Measurements from ENCODE around the gene SIX4. TPM values are rescaled to one million over a fixed set of nuclear protein-coding genes. Genes with fewer than 3 reads are reported as not detected.

The SIX4 gene
- total RNA-seq, 1 donor from 2014 or later = 26.2 TPM

GRCh38 chr14:60679566-60680258, 44.4 kb downstream of the SIX4 start:
- no peak for DNase-seq (ENCODE audit: low spot score)
- H3K27me3 Mint-ChIP-seq (ENCODE audit: low read depth) = no peaks in the 10 kb centered on the region
- no peak overlapping the region for H3K27ac Mint-ChIP-seq (ENCODE audit: unreplicated experiment)
- H3K4me3 Mint-ChIP-seq (ENCODE audit: unreplicated experiment) = no peak overlapping the region
- peaks cover 5% of the 10 kb centered on the region for H3K9me3 Mint-ChIP-seq (ENCODE audit: low read depth)
- TF ChIP-seq, protein P1, sequence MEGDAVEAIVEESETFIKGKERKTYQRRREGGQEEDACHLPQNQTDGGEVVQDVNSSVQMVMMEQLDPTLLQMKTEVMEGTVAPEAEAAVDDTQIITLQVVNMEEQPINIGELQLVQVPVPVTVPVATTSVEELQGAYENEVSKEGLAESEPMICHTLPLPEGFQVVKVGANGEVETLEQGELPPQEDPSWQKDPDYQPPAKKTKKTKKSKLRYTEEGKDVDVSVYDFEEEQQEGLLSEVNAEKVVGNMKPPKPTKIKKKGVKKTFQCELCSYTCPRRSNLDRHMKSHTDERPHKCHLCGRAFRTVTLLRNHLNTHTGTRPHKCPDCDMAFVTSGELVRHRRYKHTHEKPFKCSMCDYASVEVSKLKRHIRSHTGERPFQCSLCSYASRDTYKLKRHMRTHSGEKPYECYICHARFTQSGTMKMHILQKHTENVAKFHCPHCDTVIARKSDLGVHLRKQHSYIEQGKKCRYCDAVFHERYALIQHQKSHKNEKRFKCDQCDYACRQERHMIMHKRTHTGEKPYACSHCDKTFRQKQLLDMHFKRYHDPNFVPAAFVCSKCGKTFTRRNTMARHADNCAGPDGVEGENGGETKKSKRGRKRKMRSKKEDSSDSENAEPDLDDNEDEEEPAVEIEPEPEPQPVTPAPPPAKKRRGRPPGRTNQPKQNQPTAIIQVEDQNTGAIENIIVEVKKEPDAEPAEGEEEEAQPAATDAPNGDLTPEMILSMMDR (IDR thresholded peaks at IDR 0.05) = no peak
- no peaks in the 10 kb centered on the region for H3K36me3 Mint-ChIP-seq (ENCODE audit: low read depth)
- peaks cover 4% of the 10 kb centered on the region for H3K4me1 Mint-ChIP-seq (ENCODE audit: low read depth)

- TF ChIP-seq, protein P1 (IDR thresholded peaks at IDR 0.05) = no peak
- Mint-ChIP-seq H3K4me1 (ENCODE audit: low read depth) (no peaks in the 10 kb centered on the region), H3K4me3 (ENCODE audit: unreplicated experiment) (no peak overlapping the region), H3K27me3 (ENCODE audit: low read depth) (no peaks in the 10 kb centered on the region), H3K36me3 (ENCODE audit: low read depth) (no peaks in the 10 kb centered on the region), H3K9me3 (ENCODE audit: low read depth) (no peaks in the 10 kb centered on the region), H3K27ac (ENCODE audit: unreplicated experiment) (no peak overlapping the region)
- DNase-seq (ENCODE audit: low spot score) = no peak
Observed at GRCh38 chr14:60677701-60678100, 46.5 kb downstream of the SIX4 start.

DNA sequence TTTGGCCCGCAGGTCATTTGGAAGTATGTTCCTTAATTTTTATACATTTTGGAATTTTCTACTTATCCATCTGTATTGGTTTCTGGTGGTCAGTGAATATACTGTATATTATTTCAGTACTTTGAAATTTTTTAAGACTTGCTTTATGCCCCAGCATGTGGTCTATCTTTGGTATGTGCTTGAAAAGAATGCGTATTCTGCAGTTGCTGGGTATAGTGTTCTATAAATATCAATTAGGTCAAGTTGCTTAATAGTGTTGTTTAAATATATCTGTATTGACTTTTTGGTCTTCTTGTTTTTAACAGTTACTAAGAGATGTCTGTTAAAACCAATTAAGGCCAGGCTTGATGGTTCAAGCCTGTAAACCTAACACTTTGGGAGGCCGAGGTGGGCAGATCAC, 53.2 kb downstream of the SIX4 start:
- no peak overlapping the region for H3K4me3 Mint-ChIP-seq (ENCODE audit: unreplicated experiment)
- H3K36me3 Mint-ChIP-seq (ENCODE audit: low read depth) = no peaks in the 10 kb centered on the region
- peaks cover 6% of the 10 kb centered on the region for H3K4me1 Mint-ChIP-seq (ENCODE audit: low read depth)
- TF ChIP-seq, protein P1 (IDR thresholded peaks at IDR 0.05) = no peak
- no peaks in the 10 kb centered on the region for H3K27me3 Mint-ChIP-seq (ENCODE audit: low read depth)
- peaks cover 7% of the 10 kb centered on the region for H3K9me3 Mint-ChIP-seq (ENCODE audit: low read depth)
- DNase-seq (ENCODE audit: low spot score) = no peak
- peak overlapping the region; percentile 8 for H3K27ac Mint-ChIP-seq (ENCODE audit: unreplicated experiment)

- TF ChIP-seq, protein P1 (IDR thresholded peaks at IDR 0.05) = no peak
- H3K4me1 Mint-ChIP-seq (ENCODE audit: low read depth) = peaks cover 12% of the 10 kb centered on the region
- no peaks in the 10 kb centered on the region for H3K36me3 Mint-ChIP-seq (ENCODE audit: low read depth)
- H3K27ac Mint-ChIP-seq (ENCODE audit: unreplicated experiment) = no peak overlapping the region
- DNase-seq (ENCODE audit: low spot score) = no peak
- peaks cover 7% of the 10 kb centered on the region for H3K9me3 Mint-ChIP-seq (ENCODE audit: low read depth)
- no peak overlapping the region for H3K4me3 Mint-ChIP-seq (ENCODE audit: unreplicated experiment)
- H3K27me3 Mint-ChIP-seq (ENCODE audit: low read depth) = no peaks in the 10 kb centered on the region
Observed at GRCh38 chr14:60668431-60669112, 55.6 kb downstream of the SIX4 start.

GRCh38 chr14:60665177-60665550, 59.0 kb downstream of the SIX4 start:
- no peak overlapping the region for H3K4me3 Mint-ChIP-seq (ENCODE audit: unreplicated experiment)
- H3K27me3 Mint-ChIP-seq (ENCODE audit: low read depth) = no peaks in the 10 kb centered on the region
- H3K27ac Mint-ChIP-seq (ENCODE audit: unreplicated experiment) = no peak overlapping the region

More at GRCh38 chr14:60665177-60665550, 59.0 kb downstream of the SIX4 start:
- Mint-ChIP-seq H3K36me3 (ENCODE audit: low read depth) (no peaks in the 10 kb centered on the region), H3K4me1 (ENCODE audit: low read depth) (peaks cover 6% of the 10 kb centered on the region), H3K9me3 (ENCODE audit: low read depth) (peaks cover 7% of the 10 kb centered on the region)
- DNase-seq (ENCODE audit: low spot score) = no peak
- TF ChIP-seq, protein P1 (IDR thresholded peaks at IDR 0.05) = no peak

All from chondrocyte (in vitro differentiated cells).